Measurements from ENCODE around the gene CLK3. TPM values are rescaled to one million over a fixed set of nuclear protein-coding genes. Genes with fewer than 3 reads are reported as not detected.
A peak's percentile ranks its signal among the peaks of the same experiment; 100 is the strongest.
"Not testable (repeated sequence)": the region's sequence is repeated elsewhere in the genome, so short reads cannot be mapped to it uniquely, and the experiment has no call there.

CLK3 gene
- total and polyA plus RNA-seq, 3 experiments from 2014 or later, result 84.7 to 101 (median 96.8) TPM

- peaks cover 0 to 73% (median 6%) of the 10 kb centered on the region in 3 donors for H3K36me3 Mint-ChIP-seq
- CTCF ChIA-PET, result no interaction called here
These were observed 21.2 kb upstream of the CLK3 start for GRCh38 chr15:74594455-74594854.

GRCh38 chr15:74595271-74595670, 20.4 kb upstream of the CLK3 start:
- ChIA-PET POLR2A (no interaction called here), CTCF (no interaction called here)
- H3K36me3 Mint-ChIP-seq, result peaks cover 0 to 65% (median 4%) of the 10 kb centered on the region in 3 donors

More at GRCh38 chr15:74594455-74594854, 21.2 kb upstream of the CLK3 start:
- Mint-ChIP-seq H3K4me1 (peaks cover 17 to 18% (median 18%) of the 10 kb centered on the region in 3 donors), H3K9me3 (no peaks in the 10 kb centered on the region), H3K4me3 (no peak overlapping the region), H3K27ac (peak overlapping the region in 3 of 8 donors; percentile 7 to 70 (median 11)), H3K27me3 (no peaks in the 10 kb centered on the region)
- no peaks in the 10 kb centered on the region for H3K27me3 ChIP-seq (ENCODE audit: insufficient read depth, low read length, poor library complexity, severe bottlenecking)
- no peak overlapping the region for H3K27ac ChIP-seq (ENCODE audit: low read depth, low read length)
- peaks cover 16% of the 10 kb centered on the region for H3K4me1 ChIP-seq (ENCODE audit: insufficient read depth, low read length)
- H3K4me3 ChIP-seq (ENCODE audit: low read length), result no peak overlapping the region
- DNase-seq, result no peak
- POLR2A ChIA-PET, result no interaction called here
- no peaks in the 10 kb centered on the region for H3K9me3 ChIP-seq (ENCODE audit: low read length)
- H3K36me3 ChIP-seq (ENCODE audit: insufficient read depth, low read length), result peaks cover 13% of the 10 kb centered on the region

GRCh38 chr15:74596736-74597135, 18.9 kb upstream of the CLK3 start:
- H3K27me3 Mint-ChIP-seq; H3K9me3 ChIP-seq (ENCODE audit: low read length); H3K27ac ChIP-seq (ENCODE audit: low read depth, low read length); H3K4me3 Mint-ChIP-seq; H3K27me3 ChIP-seq (ENCODE audit: insufficient read depth, low read length, poor library complexity, severe bottlenecking); POLR2A ChIA-PET; CTCF ChIA-PET; DNase-seq; H3K4me3 ChIP-seq (ENCODE audit: low read length); H3K36me3 ChIP-seq (ENCODE audit: insufficient read depth, low read length); H3K9me3 Mint-ChIP-seq: not testable (repeated sequence)
- peaks cover 20% of the 10 kb centered on the region for H3K4me1 ChIP-seq (ENCODE audit: insufficient read depth, low read length)
- Mint-ChIP-seq H3K4me1 (peaks cover 19 to 21% (median 20%) of the 10 kb centered on the region in 3 donors), H3K36me3 (peaks cover 0 to 50% (median 3%) of the 10 kb centered on the region in 3 donors), H3K27ac (peak overlapping the region in 1 of 8 donors; percentile 78)

More at GRCh38 chr15:74595271-74595670, 20.4 kb upstream of the CLK3 start:
- no peak overlapping the region for H3K4me3 ChIP-seq (ENCODE audit: low read length)
- peak overlapping the region in 1 of 7 donors; percentile 51 for H3K4me3 Mint-ChIP-seq
- H3K9me3 Mint-ChIP-seq, result no peaks in the 10 kb centered on the region
- DNase-seq, result no peak
- no peaks in the 10 kb centered on the region for H3K27me3 ChIP-seq (ENCODE audit: insufficient read depth, low read length, poor library complexity, severe bottlenecking)
- H3K4me1 Mint-ChIP-seq, result peaks cover 19 to 21% (median 20%) of the 10 kb centered on the region in 3 donors
- no peaks in the 10 kb centered on the region for H3K27me3 Mint-ChIP-seq
- H3K27ac ChIP-seq (ENCODE audit: low read depth, low read length), result no peak overlapping the region
- no peaks in the 10 kb centered on the region for H3K9me3 ChIP-seq (ENCODE audit: low read length)
- peaks cover 11% of the 10 kb centered on the region for H3K36me3 ChIP-seq (ENCODE audit: insufficient read depth, low read length)
- H3K4me1 ChIP-seq (ENCODE audit: insufficient read depth, low read length), result peaks cover 20% of the 10 kb centered on the region
- H3K27ac Mint-ChIP-seq, result peak overlapping the region in 2 of 8 donors; percentile 33 to 57

- Mint-ChIP-seq H3K4me1 (peaks cover 19 to 21% (median 20%) of the 10 kb centered on the region in 3 donors), H3K36me3 (peaks cover 0 to 45% (median 3%) of the 10 kb centered on the region in 3 donors), H3K27ac (peak overlapping the region in 1 of 8 donors; percentile 17)
- H3K4me3 ChIP-seq (ENCODE audit: low read length); CTCF ChIA-PET; H3K9me3 Mint-ChIP-seq; H3K36me3 ChIP-seq (ENCODE audit: insufficient read depth, low read length); H3K4me3 Mint-ChIP-seq; H3K27ac ChIP-seq (ENCODE audit: low read depth, low read length); H3K27me3 ChIP-seq (ENCODE audit: insufficient read depth, low read length, poor library complexity, severe bottlenecking); H3K27me3 Mint-ChIP-seq; H3K9me3 ChIP-seq (ENCODE audit: low read length); DNase-seq: not testable (repeated sequence)
- POLR2A ChIA-PET, result interaction anchor here (2.3 kb wide), 1 partner anchor 18 kb away, joined by 20 read pairs; the partner anchor contains the start of gene CLK3
- H3K4me1 ChIP-seq (ENCODE audit: insufficient read depth, low read length), result peaks cover 20% of the 10 kb centered on the region
These were observed 18.4 kb upstream of the CLK3 start for GRCh38 chr15:74597146-74597705.

GRCh38 chr15:74598126-74598842, 17.4 kb upstream of the CLK3 start:
- Histone ChIP-seq H3K4me1 (ENCODE audit: insufficient read depth, low read length) (peaks cover 20% of the 10 kb centered on the region), H3K27me3 (ENCODE audit: insufficient read depth, low read length, poor library complexity, severe bottlenecking) (no peaks in the 10 kb centered on the region), H3K4me3 (ENCODE audit: low read length) (peak overlapping the region; percentile 93), H3K36me3 (ENCODE audit: insufficient read depth, low read length) (no peaks in the 10 kb centered on the region), H3K9me3 (ENCODE audit: low read length) (no peaks in the 10 kb centered on the region), H3K27ac (ENCODE audit: low read depth, low read length) (peak overlapping the region; percentile 83)
- CTCF ChIA-PET, result interaction anchor here (1.0 to 1.5 kb wide), 3 partner anchors 34 to 224 kb away, joined by 3 to 5 read pairs (median 4); no protein-coding TSS in a partner anchor
- Mint-ChIP-seq H3K4me3 (peak overlapping the region; percentile 89 to 100 (median 97)), H3K36me3 (peaks cover 0 to 35% (median 0%) of the 10 kb centered on the region in 3 donors), H3K4me1 (peaks cover 19 to 21% (median 20%) of the 10 kb centered on the region in 3 donors), H3K27me3 (no peaks in the 10 kb centered on the region), H3K27ac (peak overlapping the region; percentile 73 to 100 (median 99)), H3K9me3 (no peaks in the 10 kb centered on the region)
- POLR2A ChIA-PET, result interaction anchor here (1.0 to 2.3 kb wide), 2 partner anchors 17 to 52 kb away, joined by 3 to 20 read pairs; partner anchors contain the start of gene CLK3
- DNase-seq, result peak; percentile 78 to 89 (median 84)

GRCh38 chr15:74599156-74599555, 16.5 kb upstream of the CLK3 start:
- Histone ChIP-seq H3K27me3 (ENCODE audit: insufficient read depth, low read length, poor library complexity, severe bottlenecking) (no peaks in the 10 kb centered on the region), H3K4me3 (ENCODE audit: low read length) (peak overlapping the region; percentile 93), H3K27ac (ENCODE audit: low read depth, low read length) (peak overlapping the region; percentile 83), H3K9me3 (ENCODE audit: low read length) (no peaks in the 10 kb centered on the region), H3K4me1 (ENCODE audit: insufficient read depth, low read length) (peaks cover 20% of the 10 kb centered on the region), H3K36me3 (ENCODE audit: insufficient read depth, low read length) (no peaks in the 10 kb centered on the region)
- H3K27ac Mint-ChIP-seq, result peak overlapping the region in 7 of 8 donors; percentile 24 to 100 (median 98)
- DNase-seq, result no peak
- peaks cover 0 to 29% (median 0%) of the 10 kb centered on the region in 3 donors for H3K36me3 Mint-ChIP-seq
- no peaks in the 10 kb centered on the region for H3K9me3 Mint-ChIP-seq
- POLR2A ChIA-PET, result interaction anchor here (1.0 to 2.3 kb wide), 2 partner anchors 16 to 53 kb away, joined by 3 to 20 read pairs; partner anchors contain the start of gene CLK3
- H3K4me1 Mint-ChIP-seq, result peaks cover 19 to 21% (median 20%) of the 10 kb centered on the region in 3 donors
- CTCF ChIA-PET, result interaction anchor here (0.5 to 1.5 kb wide), 4 partner anchors 33 to 225 kb away, joined by 3 to 5 read pairs (median 4); no protein-coding TSS in a partner anchor
- peak overlapping the region; percentile 89 to 100 (median 97) for H3K4me3 Mint-ChIP-seq
- H3K27me3 Mint-ChIP-seq, result no peaks in the 10 kb centered on the region

GRCh38 chr15:74603026-74603788, 12.4 kb upstream of the CLK3 start:
- no peaks in the 10 kb centered on the region for H3K27me3 Mint-ChIP-seq
- CTCF ChIA-PET, result interaction anchor here (0.8 to 0.9 kb wide), 2 partner anchors 10 to 71 kb away, joined by 3 read pairs; no protein-coding TSS in a partner anchor

More at GRCh38 chr15:74603026-74603788, 12.4 kb upstream of the CLK3 start:
- peaks cover 15% of the 10 kb centered on the region for H3K4me1 ChIP-seq (ENCODE audit: insufficient read depth, low read length)
- Mint-ChIP-seq H3K27ac (no peak overlapping the region), H3K36me3 (peaks cover 0 to 5% (median 0%) of the 10 kb centered on the region in 3 donors), H3K4me3 (no peak overlapping the region), H3K9me3 (no peaks in the 10 kb centered on the region), H3K4me1 (peaks cover 14 to 16% (median 15%) of the 10 kb centered on the region in 3 donors)
- H3K27me3 ChIP-seq (ENCODE audit: insufficient read depth, low read length, poor library complexity, severe bottlenecking), result no peaks in the 10 kb centered on the region
- H3K27ac ChIP-seq (ENCODE audit: low read depth, low read length), result no peak overlapping the region
- H3K9me3 ChIP-seq (ENCODE audit: low read length), result no peaks in the 10 kb centered on the region
- POLR2A ChIA-PET, result no interaction called here
- DNase-seq, result no peak
- H3K36me3 ChIP-seq (ENCODE audit: insufficient read depth, low read length), result no peaks in the 10 kb centered on the region
- no peak overlapping the region for H3K4me3 ChIP-seq (ENCODE audit: low read length)

Data from CD8-positive, alpha-beta memory T cell (primary cell).